Measurements from ENCODE around the gene KRT77.

Gene KRT77

GRCh38 chr12:52745554-52745953 is 42.2 kb upstream of the KRT77 start:
- TF ChIP-seq CTCF (IDR thresholded peaks at IDR 0.05; ENCODE audit: unreplicated experiment in 3 of 3) = no peak
- Mint-ChIP-seq H3K4me1 (no peaks in the 10 kb centered on the region), H3K27ac (no peak overlapping the region), H3K27me3 (ENCODE audit: low read depth) (peaks cover 56% of the 10 kb centered on the region), H3K9me3 (no peaks in the 10 kb centered on the region), H3K36me3 (ENCODE audit: low read depth) (no peaks in the 10 kb centered on the region), H3K4me3 (no peak overlapping the region)

- Mint-ChIP-seq H3K27ac (no peak overlapping the region), H3K4me3 (no peak overlapping the region), H3K9me3 (no peaks in the 10 kb centered on the region), H3K36me3 (ENCODE audit: low read depth) (no peaks in the 10 kb centered on the region), H3K27me3 (ENCODE audit: low read depth) (peaks cover 52% of the 10 kb centered on the region), H3K4me1 (no peaks in the 10 kb centered on the region)
- no peak for TF ChIP-seq CTCF (IDR thresholded peaks at IDR 0.05; ENCODE audit: unreplicated experiment in 3 of 3)
Measured at GRCh38 chr12:52744493-52745156, 41.3 kb upstream of the KRT77 start.

- Mint-ChIP-seq H3K27ac (no peak overlapping the region), H3K4me1 (no peaks in the 10 kb centered on the region), H3K4me3 (no peak overlapping the region), H3K9me3 (no peaks in the 10 kb centered on the region), H3K27me3 (ENCODE audit: low read depth) (peaks cover 47% of the 10 kb centered on the region), H3K36me3 (ENCODE audit: low read depth) (no peaks in the 10 kb centered on the region)
- TF ChIP-seq CTCF (IDR thresholded peaks at IDR 0.05; ENCODE audit: unreplicated experiment in 3 of 3) = no peak
Measured at GRCh38 chr12:52742822-52743457, 39.6 kb upstream of the KRT77 start.

GRCh38 chr12:52742196-52742580 is 38.9 kb upstream of the KRT77 start:
- Mint-ChIP-seq H3K4me1 (no peaks in the 10 kb centered on the region), H3K36me3 (ENCODE audit: low read depth) (no peaks in the 10 kb centered on the region), H3K27me3 (ENCODE audit: low read depth) (peaks cover 47% of the 10 kb centered on the region), H3K4me3 (no peak overlapping the region), H3K27ac (no peak overlapping the region), H3K9me3 (no peaks in the 10 kb centered on the region)
- TF ChIP-seq CTCF (IDR thresholded peaks at IDR 0.05; ENCODE audit: unreplicated experiment in 3 of 3) = no peak

GRCh38 chr12:52741375-52742195 is 38.3 kb upstream of the KRT77 start:
- TF ChIP-seq CTCF (IDR thresholded peaks at IDR 0.05; ENCODE audit: unreplicated experiment in 3 of 3) = no peak
- Mint-ChIP-seq H3K27me3 (ENCODE audit: low read depth) (peaks cover 51% of the 10 kb centered on the region), H3K27ac (no peak overlapping the region), H3K4me1 (no peaks in the 10 kb centered on the region), H3K9me3 (no peaks in the 10 kb centered on the region), H3K36me3 (ENCODE audit: low read depth) (no peaks in the 10 kb centered on the region), H3K4me3 (no peak overlapping the region)
